ENCODE measurements around the gene AIP.

AIP gene

GRCh38 chr11:67448220-67448609 is 34.6 kb upstream of the AIP start (continued):
- TF ChIP-seq ZBTB10 (tag by site-specific recombination; IDR thresholded peaks at IDR 0.05) (no peak), ZNF350 (tag by site-specific recombination; IDR thresholded peaks at IDR 0.05) (no peak), ZNF274 (IDR thresholded peaks at IDR 0.05; ENCODE audit: low read length) (no peak), ZNF274 (tag by site-specific recombination; IDR thresholded peaks at IDR 0.05; ENCODE audit: borderline replicate concordance) (no peak)

GRCh38 chr11:67449116-67449844 is 33.5 kb upstream of the AIP start:
- POLR2A ChIA-PET: no interaction called here
- Histone ChIP-seq H3K27ac (ENCODE audit: extremely low read depth, low read depth, low read length) (no peak overlapping the region), H3K9me3 (ENCODE audit: control insufficient read depth, insufficient read depth, low read depth, low read length) (no peaks in the 10 kb centered on the region), H3K4me1 (ENCODE audit: control insufficient read depth, insufficient read depth, low read length) (no peaks in the 10 kb centered on the region), H3K36me3 (ENCODE audit: control insufficient read depth in 2 of 2, insufficient read depth in 1 of 2, low read length in 2 of 2) (no peaks in the 10 kb centered on the region), H3K4me3 (ENCODE audit: low read depth, low read length) (no peak overlapping the region)
- CTCF ChIA-PET: interaction anchor here (0.7 kb wide), 1 partner anchor 16 kb away, joined by 3 read pairs; no protein-coding TSS in a partner anchor
- no peak for TF ChIP-seq ZNF629 (tag by site-specific recombination; IDR thresholded peaks at IDR 0.05)
- no peak for TF ChIP-seq OVOL3 (tag by site-specific recombination; IDR thresholded peaks at IDR 0.05)
- TF ChIP-seq KLF17 (tag by site-specific recombination; IDR thresholded peaks at IDR 0.05): no peak
- TF ChIP-seq ZNF777 (tag by site-specific recombination; IDR thresholded peaks at IDR 0.05; ENCODE audit: borderline replicate concordance): no peak
- TF ChIP-seq SCRT2 (tag by site-specific recombination; IDR thresholded peaks at IDR 0.05): no peak
- TF ChIP-seq ZNF624 (tag by site-specific recombination; IDR thresholded peaks at IDR 0.05): no peak
- no peak for TF ChIP-seq ZSCAN5A (tag by site-specific recombination; IDR thresholded peaks at IDR 0.05)
- no peak for TF ChIP-seq PRDM2 (tag by site-specific recombination; IDR thresholded peaks at IDR 0.05; ENCODE audit: borderline replicate concordance)
- no peak for TF ChIP-seq ZNF121 (tag by site-specific recombination; IDR thresholded peaks at IDR 0.05)
- no peak for TF ChIP-seq REPIN1 (tag by site-specific recombination; IDR thresholded peaks at IDR 0.05; ENCODE audit: low read depth)
- TF ChIP-seq ZNF280C (tag by site-specific recombination; IDR thresholded peaks at IDR 0.05): no peak
- TF ChIP-seq ZNF362 (tag by site-specific recombination; IDR thresholded peaks at IDR 0.05): no peak
- no peak for TF ChIP-seq ZNF398 (tag by site-specific recombination; IDR thresholded peaks at IDR 0.05)

Measured in HEK293 (cell line).